ENCODE measurements around the gene AHDC1. TPM values are rescaled to one million over a fixed set of nuclear protein-coding genes. Genes with fewer than 3 reads are reported as not detected.

The AHDC1 gene
- total and polyA plus RNA-seq, 2 donors (not counting 3 experiments of a cell fraction or from before 2014, with no cell fraction given) = 7.0 to 32.1 TPM

DNA sequence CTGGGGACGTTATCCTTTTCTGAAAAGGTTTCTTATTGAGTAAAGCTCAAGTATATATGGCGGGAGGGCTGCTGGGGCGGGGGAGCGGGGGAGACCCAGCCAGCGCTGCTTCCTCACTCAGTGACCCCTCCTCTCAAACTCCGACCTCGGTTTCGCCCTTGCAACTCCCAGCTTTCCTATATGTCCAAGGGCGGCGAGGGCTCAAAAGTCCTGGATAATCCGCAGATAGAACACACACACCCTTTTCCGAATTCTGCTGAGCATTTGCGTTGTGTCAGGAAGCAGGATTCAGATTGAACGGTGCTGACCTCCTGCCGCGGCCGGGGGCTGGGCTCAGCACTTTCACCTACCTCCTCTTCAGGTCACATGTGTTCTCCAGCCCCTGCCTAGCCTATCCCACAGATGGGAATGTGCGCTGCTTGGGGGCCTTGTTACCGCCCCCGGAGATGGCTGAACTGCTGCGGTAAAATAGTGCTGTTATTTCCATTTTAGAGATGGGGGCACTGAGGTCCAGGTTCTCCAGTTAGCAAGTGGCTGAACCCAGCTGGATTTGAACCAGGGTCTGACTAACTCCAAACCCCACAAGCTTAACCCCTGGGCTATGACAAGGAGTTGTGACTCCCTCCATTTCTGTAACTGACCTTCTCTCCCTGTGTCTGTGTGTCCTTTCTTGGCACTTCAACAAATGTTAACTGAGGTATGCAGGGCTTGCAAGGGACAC lies 795 bp upstream of the AHDC1 start:
- Histone ChIP-seq H3K27ac (ENCODE audit: insufficient read depth, low read depth, low read length) (no peak overlapping the region), H3K9me3 (replicated peaks; ENCODE audit: control insufficient read depth, insufficient read depth, low read length) (no peaks in the 10 kb centered on the region), H4K20me1 (replicated peaks; ENCODE audit: control insufficient read depth, extremely low read depth, insufficient read depth, low read length) (no peaks in the 10 kb centered on the region), H3K9me1 (replicated peaks; ENCODE audit: control insufficient read depth, extremely low read depth, insufficient read depth, low read length) (no peaks in the 10 kb centered on the region), H3K27me3 (ENCODE audit: control insufficient read depth in 2 of 2, insufficient read depth in 2 of 2, low read length in 2 of 2) (no peaks in the 10 kb centered on the region), H3K9ac (replicated peaks; ENCODE audit: extremely low read depth, insufficient read depth, low read length) (no peak overlapping the region), H3K36me3 (ENCODE audit: control insufficient read depth in 2 of 2, extremely low read depth in 1 of 2, insufficient read depth in 2 of 2, low read length in 2 of 2) (no peaks in the 10 kb centered on the region), H3K4me1 (ENCODE audit: control insufficient read depth, extremely low read depth, insufficient read depth, low read length) (peaks cover 11% of the 10 kb centered on the region), H3K4me3 (replicated peaks in 1 of 3; ENCODE audit: insufficient read depth in 1 of 3, low read depth in 1 of 3, low read length in 3 of 3) (peak overlapping the region; percentile 60 to 97 (median 71)), H2AFZ (ENCODE audit: low read depth, low read length) (peak overlapping the region; percentile 90), H3K79me2 (ENCODE audit: control insufficient read depth, insufficient read depth, low read length) (peaks cover 9% of the 10 kb centered on the region), H3K4me2 (ENCODE audit: insufficient read depth, low read length) (peak overlapping the region; percentile 23)
- dilution Hi-C loops (cut with MboI; ENCODE audit: extremely low pct_ligation_motif_present, low sequenced_read_pairs) (no loop called here), intact Hi-C loops (cut with micrococcal nuclease) (loop anchor here (1.0 kb wide), 1 partner anchor 36 kb away; no protein-coding TSS in a partner anchor)
- ChIA-PET CTCF (interaction anchor here (0.6 to 15.8 kb wide), 19 partner anchors 11 to 308 kb away, joined by 3 to 455 read pairs (median 7); partner anchors contain the start of gene MAP3K6), POLR2A (interaction anchor here (0.6 to 1.0 kb wide), 4 partner anchors 12 to 239 kb away, joined by 3 to 5 read pairs (median 4); no protein-coding TSS in a partner anchor)
- FAIRE-seq (no peak), DNase-seq (ENCODE audit: low read depth, low spot score) (no peak)
- no TSS peak for BruUV-seq (replicated peaks)
- TF ChIP-seq JUN (IDR thresholded peaks at IDR 0.05; ENCODE audit: borderline replicate concordance, insufficient read depth, insufficient read length, low read depth) = no peak
- TF ChIP-seq EZH2 (IDR thresholded peaks at IDR 0.05; ENCODE audit: borderline replicate concordance, low read depth, low read length, severe bottlenecking) = no peak
- TF ChIP-seq, protein P1, sequence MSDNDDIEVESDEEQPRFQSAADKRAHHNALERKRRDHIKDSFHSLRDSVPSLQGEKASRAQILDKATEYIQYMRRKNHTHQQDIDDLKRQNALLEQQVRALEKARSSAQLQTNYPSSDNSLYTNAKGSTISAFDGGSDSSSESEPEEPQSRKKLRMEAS (IDR thresholded peaks at IDR 0.05; ENCODE audit: insufficient read depth, insufficient read length) = no peak
- no peak for TF ChIP-seq POLR2A (IDR thresholded peaks at IDR 0.05; ENCODE audit: low read depth, low read length)
- TF ChIP-seq, protein P2, sequence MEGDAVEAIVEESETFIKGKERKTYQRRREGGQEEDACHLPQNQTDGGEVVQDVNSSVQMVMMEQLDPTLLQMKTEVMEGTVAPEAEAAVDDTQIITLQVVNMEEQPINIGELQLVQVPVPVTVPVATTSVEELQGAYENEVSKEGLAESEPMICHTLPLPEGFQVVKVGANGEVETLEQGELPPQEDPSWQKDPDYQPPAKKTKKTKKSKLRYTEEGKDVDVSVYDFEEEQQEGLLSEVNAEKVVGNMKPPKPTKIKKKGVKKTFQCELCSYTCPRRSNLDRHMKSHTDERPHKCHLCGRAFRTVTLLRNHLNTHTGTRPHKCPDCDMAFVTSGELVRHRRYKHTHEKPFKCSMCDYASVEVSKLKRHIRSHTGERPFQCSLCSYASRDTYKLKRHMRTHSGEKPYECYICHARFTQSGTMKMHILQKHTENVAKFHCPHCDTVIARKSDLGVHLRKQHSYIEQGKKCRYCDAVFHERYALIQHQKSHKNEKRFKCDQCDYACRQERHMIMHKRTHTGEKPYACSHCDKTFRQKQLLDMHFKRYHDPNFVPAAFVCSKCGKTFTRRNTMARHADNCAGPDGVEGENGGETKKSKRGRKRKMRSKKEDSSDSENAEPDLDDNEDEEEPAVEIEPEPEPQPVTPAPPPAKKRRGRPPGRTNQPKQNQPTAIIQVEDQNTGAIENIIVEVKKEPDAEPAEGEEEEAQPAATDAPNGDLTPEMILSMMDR (IDR thresholded peaks at IDR 0.05; ENCODE audit: extremely low read depth in 1 of 2, insufficient read depth in 1 of 2, low read depth in 1 of 2, low read length in 2 of 2) = no peak
- no peak for TF ChIP-seq MYC (IDR thresholded peaks at IDR 0.05; ENCODE audit: low read depth, low read length)
- no peak for TF ChIP-seq FOS (IDR thresholded peaks at IDR 0.05; ENCODE audit: borderline replicate concordance, insufficient read depth, low read length)
- no peak for TF ChIP-seq POLR2AphosphoS5 (IDR thresholded peaks at IDR 0.05; ENCODE audit: insufficient read depth, low read depth, low read length)
- TF ChIP-seq GATA2 (IDR thresholded peaks at IDR 0.05; ENCODE audit: insufficient read depth, insufficient read length, low read depth, low read length) = no peak
